ENCODE results near the gene FAM227B. TPM values are rescaled to one million over a fixed set of nuclear protein-coding genes. Genes with fewer than 3 reads are reported as not detected.

The FAM227B gene
- total and polyA plus RNA-seq, 2 of the 13 experiments (the other 11 are each of a cell fraction or from before 2014, with no cell fraction given), result 1.9 to 2.6 TPM

DNA sequence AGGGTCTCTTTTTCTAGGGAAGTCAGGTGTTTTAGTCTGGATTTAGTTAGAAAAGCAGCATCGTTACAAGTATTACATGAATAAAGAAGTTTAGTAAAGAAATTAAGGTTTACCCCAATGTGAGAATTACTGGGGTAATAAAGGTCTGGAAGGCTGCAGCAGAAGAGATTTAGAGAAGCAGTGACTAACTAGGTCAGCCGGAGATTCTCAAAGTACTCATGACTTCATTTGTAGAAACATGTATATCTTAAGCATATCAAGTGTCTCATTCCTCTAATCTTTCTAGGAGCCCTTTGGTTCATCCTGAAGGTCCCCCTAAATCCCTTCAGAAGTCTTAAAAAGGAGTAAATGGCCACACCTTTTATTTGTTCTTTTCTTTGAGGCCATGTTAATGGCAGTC lies 26.3 kb upstream of the FAM227B start:
- in situ Hi-C loops (cut with HindIII; ENCODE audit: extremely low pct_ligation_motif_present, low pct_unique_long_range_greater_than_20kb) (no loop called here), intact Hi-C loops (cut with micrococcal nuclease; ENCODE audit: unreplicated experiment) (no loop called here)
- WGBS (ENCODE audit: low lambda C conversion rate), result 94% methylated on average over 2 of the region's 2 CpGs
- DNase-seq (ENCODE audit: low spot score), result no peak
- no peak for ATAC-seq
- CTCF ChIA-PET (ENCODE audit: low intra/inter-chr PET ratio, low total read pairs), result no interaction called here
- Histone ChIP-seq H3K4me2 (ENCODE audit: low read depth, low read length) (no peak overlapping the region), H4K20me1 (ENCODE audit: insufficient read depth, low read length) (no peaks in the 10 kb centered on the region), H3K79me2 (ENCODE audit: insufficient read depth, low read length) (no peaks in the 10 kb centered on the region), H3K4me3 (replicated peaks in 1 of 3; ENCODE audit: insufficient read depth in 1 of 3, low read depth in 2 of 3, low read length in 3 of 3) (no peak overlapping the region), H2AFZ (ENCODE audit: low read length) (no peak overlapping the region), H3K27ac (ENCODE audit: extremely low read length, insufficient read depth, low read length) (no peak overlapping the region), H3K27me3 (ENCODE audit: control insufficient read depth in 1 of 2, insufficient read depth in 2 of 2, low read length in 2 of 2) (no peaks in the 10 kb centered on the region), H3K36me3 (replicated peaks in 1 of 2; ENCODE audit: control insufficient read depth in 1 of 2, insufficient read depth in 2 of 2, low read length in 2 of 2) (0 out of 5 replicates have a peak, but pooled peaks cover 0 to 2% of the 10 kb centered on the region in 2 experiments), H3K9me3 (ENCODE audit: low read length) (no peaks in the 10 kb centered on the region; the same call in 1 of the 2 replicates), H3K9ac (ENCODE audit: insufficient read depth, low read depth, low read length) (no peak overlapping the region), H3K4me1 (ENCODE audit: insufficient read depth, low read length) (no peaks in the 10 kb centered on the region)
- no TSS peak for BruUV-seq (replicated peaks)
- POLR2A ChIA-PET, result no interaction called here
- FAIRE-seq, result no peak
- TF ChIP-seq SIN3B (IDR thresholded peaks at IDR 0.05; ENCODE audit: low read length) (no peak), PITX1 (CRISPR knock-in tag; IDR thresholded peaks at IDR 0.05) (no peak), ZNF644 (CRISPR knock-in tag; IDR thresholded peaks at IDR 0.05; ENCODE audit: low read depth) (no peak), NFYC (CRISPR knock-in tag; IDR thresholded peaks at IDR 0.05) (no peak), JARID2 (CRISPR knock-in tag; IDR thresholded peaks at IDR 0.05; ENCODE audit: insufficient replicate concordance) (no peak), PHF8 (CRISPR knock-in tag; IDR thresholded peaks at IDR 0.05) (no peak), NR2F2 (IDR thresholded peaks at IDR 0.05; ENCODE audit: borderline replicate concordance, low read depth) (no peak), EZH2 (conservative IDR thresholded peaks at IDR 0.05; ENCODE audit: low read depth, low read length) (no peak), GRHL1 (CRISPR knock-in tag; conservative IDR thresholded peaks at IDR 0.05) (no peak), ZNF674 (CRISPR knock-in tag; IDR thresholded peaks at IDR 0.05; ENCODE audit: low read depth) (no peak), ZNF207 (IDR thresholded peaks at IDR 0.05; ENCODE audit: borderline replicate concordance) (no peak), ZNF652 (CRISPR knock-in tag; IDR thresholded peaks at IDR 0.05; ENCODE audit: borderline replicate concordance, low read depth) (no peak)
- TF ChIP-seq, protein P1, sequence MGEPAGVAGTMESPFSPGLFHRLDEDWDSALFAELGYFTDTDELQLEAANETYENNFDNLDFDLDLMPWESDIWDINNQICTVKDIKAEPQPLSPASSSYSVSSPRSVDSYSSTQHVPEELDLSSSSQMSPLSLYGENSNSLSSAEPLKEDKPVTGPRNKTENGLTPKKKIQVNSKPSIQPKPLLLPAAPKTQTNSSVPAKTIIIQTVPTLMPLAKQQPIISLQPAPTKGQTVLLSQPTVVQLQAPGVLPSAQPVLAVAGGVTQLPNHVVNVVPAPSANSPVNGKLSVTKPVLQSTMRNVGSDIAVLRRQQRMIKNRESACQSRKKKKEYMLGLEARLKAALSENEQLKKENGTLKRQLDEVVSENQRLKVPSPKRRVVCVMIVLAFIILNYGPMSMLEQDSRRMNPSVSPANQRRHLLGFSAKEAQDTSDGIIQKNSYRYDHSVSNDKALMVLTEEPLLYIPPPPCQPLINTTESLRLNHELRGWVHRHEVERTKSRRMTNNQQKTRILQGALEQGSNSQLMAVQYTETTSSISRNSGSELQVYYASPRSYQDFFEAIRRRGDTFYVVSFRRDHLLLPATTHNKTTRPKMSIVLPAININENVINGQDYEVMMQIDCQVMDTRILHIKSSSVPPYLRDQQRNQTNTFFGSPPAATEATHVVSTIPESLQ (CRISPR knock-in tag; conservative IDR thresholded peaks at IDR 0.05), result no peak
- TF ChIP-seq, protein P2, sequence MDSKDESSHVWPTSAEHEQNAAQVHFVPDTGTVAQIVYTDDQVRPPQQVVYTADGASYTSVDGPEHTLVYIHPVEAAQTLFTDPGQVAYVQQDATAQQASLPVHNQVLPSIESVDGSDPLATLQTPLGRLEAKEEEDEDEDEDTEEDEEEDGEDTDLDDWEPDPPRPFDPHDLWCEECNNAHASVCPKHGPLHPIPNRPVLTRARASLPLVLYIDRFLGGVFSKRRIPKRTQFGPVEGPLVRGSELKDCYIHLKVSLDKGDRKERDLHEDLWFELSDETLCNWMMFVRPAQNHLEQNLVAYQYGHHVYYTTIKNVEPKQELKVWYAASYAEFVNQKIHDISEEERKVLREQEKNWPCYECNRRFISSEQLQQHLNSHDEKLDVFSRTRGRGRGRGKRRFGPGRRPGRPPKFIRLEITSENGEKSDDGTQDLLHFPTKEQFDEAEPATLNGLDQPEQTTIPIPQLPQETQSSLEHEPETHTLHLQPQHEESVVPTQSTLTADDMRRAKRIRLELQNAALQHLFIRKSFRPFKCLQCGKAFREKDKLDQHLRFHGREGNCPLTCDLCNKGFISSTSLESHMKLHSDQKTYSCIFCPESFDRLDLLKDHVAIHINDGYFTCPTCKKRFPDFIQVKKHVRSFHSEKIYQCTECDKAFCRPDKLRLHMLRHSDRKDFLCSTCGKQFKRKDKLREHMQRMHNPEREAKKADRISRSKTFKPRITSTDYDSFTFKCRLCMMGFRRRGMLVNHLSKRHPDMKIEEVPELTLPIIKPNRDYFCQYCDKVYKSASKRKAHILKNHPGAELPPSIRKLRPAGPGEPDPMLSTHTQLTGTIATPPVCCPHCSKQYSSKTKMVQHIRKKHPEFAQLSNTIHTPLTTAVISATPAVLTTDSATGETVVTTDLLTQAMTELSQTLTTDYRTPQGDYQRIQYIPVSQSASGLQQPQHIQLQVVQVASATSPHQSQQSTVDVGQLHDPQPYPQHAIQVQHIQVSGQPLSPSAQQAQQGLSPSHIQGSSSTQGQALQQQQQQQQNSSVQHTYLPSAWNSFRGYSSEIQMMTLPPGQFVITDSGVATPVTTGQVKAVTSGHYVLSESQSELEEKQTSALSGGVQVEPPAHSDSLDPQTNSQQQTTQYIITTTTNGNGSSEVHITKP (CRISPR knock-in tag; IDR thresholded peaks at IDR 0.05; ENCODE audit: low read depth), result no peak
- TF ChIP-seq, protein P3, sequence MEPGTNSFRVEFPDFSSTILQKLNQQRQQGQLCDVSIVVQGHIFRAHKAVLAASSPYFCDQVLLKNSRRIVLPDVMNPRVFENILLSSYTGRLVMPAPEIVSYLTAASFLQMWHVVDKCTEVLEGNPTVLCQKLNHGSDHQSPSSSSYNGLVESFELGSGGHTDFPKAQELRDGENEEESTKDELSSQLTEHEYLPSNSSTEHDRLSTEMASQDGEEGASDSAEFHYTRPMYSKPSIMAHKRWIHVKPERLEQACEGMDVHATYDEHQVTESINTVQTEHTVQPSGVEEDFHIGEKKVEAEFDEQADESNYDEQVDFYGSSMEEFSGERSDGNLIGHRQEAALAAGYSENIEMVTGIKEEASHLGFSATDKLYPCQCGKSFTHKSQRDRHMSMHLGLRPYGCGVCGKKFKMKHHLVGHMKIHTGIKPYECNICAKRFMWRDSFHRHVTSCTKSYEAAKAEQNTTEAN (CRISPR knock-in tag; conservative IDR thresholded peaks at IDR 0.05), result no peak
- TF ChIP-seq, protein P4, sequence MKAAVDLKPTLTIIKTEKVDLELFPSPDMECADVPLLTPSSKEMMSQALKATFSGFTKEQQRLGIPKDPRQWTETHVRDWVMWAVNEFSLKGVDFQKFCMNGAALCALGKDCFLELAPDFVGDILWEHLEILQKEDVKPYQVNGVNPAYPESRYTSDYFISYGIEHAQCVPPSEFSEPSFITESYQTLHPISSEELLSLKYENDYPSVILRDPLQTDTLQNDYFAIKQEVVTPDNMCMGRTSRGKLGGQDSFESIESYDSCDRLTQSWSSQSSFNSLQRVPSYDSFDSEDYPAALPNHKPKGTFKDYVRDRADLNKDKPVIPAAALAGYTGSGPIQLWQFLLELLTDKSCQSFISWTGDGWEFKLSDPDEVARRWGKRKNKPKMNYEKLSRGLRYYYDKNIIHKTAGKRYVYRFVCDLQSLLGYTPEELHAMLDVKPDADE (CRISPR knock-in tag; IDR thresholded peaks at IDR 0.05), result no peak

All from HepG2 (cell line).